Ovary (tissue), 9 donors: ENCODE data around the gene WNT5A. TPM values are rescaled to one million over a fixed set of nuclear protein-coding genes. Genes with fewer than 3 reads are reported as not detected.

Experiments
- DNase-seq, 5 donors: peaks; one replicate each; pipeline ENCODE4 v3.0.0-alpha.2; 2019 to 2020
- H3K27ac ChIP-seq, 2 donors: fragments of 200-600 bp; one replicate each; pipeline versions ENCODE4 v1.5.1 to v1.8.0; 2019 to 2022
- H3K27me3 ChIP-seq: fragments of 200-600 bp; one replicate; pipeline ENCODE4 v1.8.0; 2022
- H3K36me3 ChIP-seq: fragments of 200-600 bp; sonication (generic); one replicate; pipeline ENCODE4 v1.5.1; 2019
- H3K4me1 ChIP-seq: one replicate; pipeline ENCODE4 v1.8.1; 2013; ENCODE audit warnings: mild to moderate bottlenecking, moderate library complexity; ENCODE audit not compliant: insufficient read depth
- H3K4me3 ChIP-seq: fragments of 200-600 bp; sonication (generic); one replicate; pipeline ENCODE4 v1.5.1; 2017
- H3K9me3 ChIP-seq, 2 donors: fragments of 200-600 bp in 1 of 2; sonication (generic) in 1 of 2; one replicate each; pipeline versions ENCODE4 v1.5.1 to v1.8.1; 2013 to 2019; ENCODE audit warnings: mild to moderate bottlenecking in 1 of 2, moderate library complexity in 1 of 2
- EP300 ChIP-seq: sonication (generic); formaldehyde crosslinking; IDR thresholded peaks from one replicate; pipeline ENCODE4 v1.6.1; 2017; ENCODE audit warnings: antibody characterized with exemption
- POLR2A ChIP-seq: fragments of 450-650 bp; IDR thresholded peaks from one replicate; pipeline ENCODE4 v1.6.1; 2017; ENCODE audit warnings: antibody characterized with exemption, mild to moderate bottlenecking, moderate library complexity
- WGBS, 3 donors: extraction: QIAGEN DNeasy Blood & Tissue Kit in 1 of 3; methylation state at CpG; one replicate each; pipeline versions ENCODE4 v1.1.5 to v1.1.7; 2013 to 2017; 5-methylcytosine and 5-hydroxymethylcytosine counted together
- intact Hi-C, 4 donors: fragments of 100-400 bp; cut with DNase I; formaldehyde crosslinking; loops; one replicate each; pipeline versions ENCODE4 v1.11.0 to v1.15.1; 2022 to 2023
- polyA plus RNA-seq, 2 donors: library from polyadenylated mRNA; stranded (reverse); fragments of 200-250 nt in 1 of 2; fragments of 350-450 nt in 1 of 2; fragmentation: Illumina TruSeq in 1 of 2; extraction: RNeasy Lipid Tissue Mini Kit (QIAGEN cat#74804) in 1 of 2; gene quantifications; one replicate each; pipeline ENCODE4 v1.2.3, GENCODE V29; 2013 to 2014
- total RNA-seq, 7 donors: library from RNA; depleted of rRNA in 2 of 7; stranded (reverse); fragments of >200 nt in 2 of 7; fragmentation: NEBNext Ultra II Directional in 3 of 7; extraction: Animal tissue kit (Norgen Biotek cat#: 25700) in 3 of 7; gene quantifications; one replicate each; pipeline versions ENCODE4 v1.1.0 to v1.2.4, GENCODE V29; 2016 to 2023
- TF ChIP-seq, protein P1 (sequence below), 3 donors: fragments of 450-650 bp in 2 of 3; fragments of 200-600 bp in 1 of 3; IDR thresholded peaks; one replicate each; pipeline versions ENCODE4 v1.5.1 to v1.8.0; 2016 to 2022; ENCODE audit warnings: antibody characterized with exemption in 3 of 3, mild to moderate bottlenecking in 1 of 3
- donor health status: DM: no; HTN: no; CAD: no; lungs with moderate emphysema.
- donor health status: DM: no; HTN: no; CAD: no.
- donor health status: Bipolar disorder and iron deficiency.
- donor health status: DM: yes; HTN: yes; CAD: no.
- donor health status: DM: no; HTN: no; CAD: no.
- donor health status: DM: yes; HTN: yes; CAD: no.

The WNT5A gene
- total and polyA plus RNA-seq, 9 donors: 10.1 to 26.9 (median 18.3) TPM

DNA sequence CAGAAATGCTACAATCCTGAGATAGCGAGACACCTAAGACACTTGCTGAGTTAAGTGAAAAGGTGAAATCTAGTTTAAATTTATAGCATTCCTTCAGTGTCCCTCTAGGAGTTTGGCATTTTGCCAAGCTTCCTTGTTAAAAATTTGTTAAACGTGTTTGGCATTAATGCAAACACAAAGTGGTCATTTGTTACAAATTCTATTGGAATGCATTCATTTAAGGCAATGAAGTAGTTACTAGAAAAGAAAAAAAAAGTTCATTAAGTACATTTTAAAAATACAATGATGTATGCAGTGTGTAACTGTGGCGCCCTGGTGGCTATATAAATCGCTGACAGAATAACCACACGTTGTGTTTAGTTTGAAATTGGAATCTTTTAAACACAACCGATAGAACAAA, 31.3 kb upstream of the WNT5A start:
- no peaks in the 10 kb centered on the region for H3K27me3 ChIP-seq
- 62 to 75% (median 70%) methylated on average over 6 of the region's 6 CpGs for WGBS, 3 donors

DNA sequence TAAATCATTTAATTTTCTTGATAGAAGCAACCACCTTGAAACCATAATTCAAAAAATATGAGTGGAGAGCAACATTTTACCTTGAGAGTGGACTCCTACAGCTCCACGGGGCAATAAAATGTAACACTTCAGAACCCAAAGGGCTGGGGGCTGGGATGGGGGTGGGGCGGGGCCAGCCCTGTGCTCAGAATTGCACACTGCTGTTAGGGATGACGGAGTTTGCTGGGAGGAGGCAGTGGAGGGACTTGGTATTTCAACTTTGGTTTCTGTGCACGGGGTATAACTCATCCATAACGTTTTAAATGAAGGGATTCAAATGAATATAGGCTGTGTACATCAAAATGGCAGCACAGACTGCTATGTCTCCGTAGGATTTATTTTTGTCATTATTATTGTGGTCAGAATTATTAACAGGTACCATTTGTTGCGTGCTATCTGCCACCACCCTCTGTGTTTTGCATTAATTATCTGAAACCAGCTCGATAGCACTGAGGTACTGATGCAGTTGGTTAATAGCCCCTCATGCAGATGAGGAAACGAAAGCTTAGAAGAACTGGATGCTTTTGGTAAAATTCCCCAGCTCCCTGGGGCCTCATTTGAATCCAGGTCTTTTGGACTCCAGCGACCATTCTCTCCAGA, 29.4 kb upstream of the WNT5A start:
- 89 to 90% (median 89%) methylated on average over 10 of the region's 10 CpGs for WGBS, 3 donors
- Histone ChIP-seq H3K4me1 (peaks cover 5% of the 10 kb centered on the region), H3K36me3 (no peaks in the 10 kb centered on the region), H3K4me3 (no peak overlapping the region), H3K27ac (no peak overlapping the region), H3K9me3 (no peaks in the 10 kb centered on the region), H3K27me3 (no peaks in the 10 kb centered on the region)
- no peak for TF ChIP-seq EP300
- no peak for TF ChIP-seq POLR2A
- TF ChIP-seq, protein P1, sequence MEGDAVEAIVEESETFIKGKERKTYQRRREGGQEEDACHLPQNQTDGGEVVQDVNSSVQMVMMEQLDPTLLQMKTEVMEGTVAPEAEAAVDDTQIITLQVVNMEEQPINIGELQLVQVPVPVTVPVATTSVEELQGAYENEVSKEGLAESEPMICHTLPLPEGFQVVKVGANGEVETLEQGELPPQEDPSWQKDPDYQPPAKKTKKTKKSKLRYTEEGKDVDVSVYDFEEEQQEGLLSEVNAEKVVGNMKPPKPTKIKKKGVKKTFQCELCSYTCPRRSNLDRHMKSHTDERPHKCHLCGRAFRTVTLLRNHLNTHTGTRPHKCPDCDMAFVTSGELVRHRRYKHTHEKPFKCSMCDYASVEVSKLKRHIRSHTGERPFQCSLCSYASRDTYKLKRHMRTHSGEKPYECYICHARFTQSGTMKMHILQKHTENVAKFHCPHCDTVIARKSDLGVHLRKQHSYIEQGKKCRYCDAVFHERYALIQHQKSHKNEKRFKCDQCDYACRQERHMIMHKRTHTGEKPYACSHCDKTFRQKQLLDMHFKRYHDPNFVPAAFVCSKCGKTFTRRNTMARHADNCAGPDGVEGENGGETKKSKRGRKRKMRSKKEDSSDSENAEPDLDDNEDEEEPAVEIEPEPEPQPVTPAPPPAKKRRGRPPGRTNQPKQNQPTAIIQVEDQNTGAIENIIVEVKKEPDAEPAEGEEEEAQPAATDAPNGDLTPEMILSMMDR (IDR thresholded peaks at IDR 0.05): no peak
- intact Hi-C loops: no loop called here
- no peak for DNase-seq

More for the DNA sequence above, 31.3 kb upstream of the WNT5A start:
- Histone ChIP-seq H3K27ac (no peak overlapping the region), H3K4me3 (no peak overlapping the region), H3K36me3 (no peaks in the 10 kb centered on the region), H3K9me3 (no peaks in the 10 kb centered on the region), H3K4me1 (no peaks in the 10 kb centered on the region)
- intact Hi-C loops: no loop called here
- no peak for TF ChIP-seq POLR2A
- TF ChIP-seq EP300: no peak
- TF ChIP-seq, protein P1 (IDR thresholded peaks at IDR 0.05): no peak
- DNase-seq: no peak

- Histone ChIP-seq H3K4me1 (peaks cover 5% of the 10 kb centered on the region), H3K4me3 (no peak overlapping the region), H3K27ac (no peak overlapping the region), H3K36me3 (no peaks in the 10 kb centered on the region), H3K27me3 (no peaks in the 10 kb centered on the region), H3K9me3 (no peaks in the 10 kb centered on the region)
- DNase-seq: no peak
- 67 to 69% (median 67%) methylated on average over 14 of the region's 14 CpGs for WGBS, 3 donors
- TF ChIP-seq, protein P1 (IDR thresholded peaks at IDR 0.05): no peak
- TF ChIP-seq EP300: no peak
- intact Hi-C loops: no loop called here
Measured at GRCh38 chr3:55515550-55516246, 28.6 kb upstream of the WNT5A start.

- peaks cover 5% of the 10 kb centered on the region for H3K4me1 ChIP-seq
- WGBS, 3 donors: 89 to 96% (median 94%) methylated on average over 3 of the region's 3 CpGs
- DNase-seq: no peak
- no peak for TF ChIP-seq POLR2A
- TF ChIP-seq, protein P1 (IDR thresholded peaks at IDR 0.05): no peak
- no peak for TF ChIP-seq EP300
- no peak overlapping the region for H3K27ac ChIP-seq
- no peaks in the 10 kb centered on the region for H3K27me3 ChIP-seq
- H3K9me3 ChIP-seq: no peaks in the 10 kb centered on the region
- H3K36me3 ChIP-seq: no peaks in the 10 kb centered on the region
- no peak overlapping the region for H3K4me3 ChIP-seq
- intact Hi-C loops: no loop called here
Measured at GRCh38 chr3:55514962-55515361, 27.9 kb upstream of the WNT5A start.
